GM19351 (cell line): ENCODE data around the gene STARD8.
"Not testable (repeated sequence)": the region's sequence is repeated elsewhere in the genome, so short reads cannot be mapped to it uniquely, and the experiment has no call there.

Experiments
- ATAC-seq: cut with Tn5 transposase; IDR thresholded peaks from one replicate; pipeline ENCODE4 v1.9.1; 2021; ENCODE audit warnings: mild to moderate bottlenecking, moderate library complexity; ENCODE audit not compliant: unreplicated experiment

Gene STARD8

GRCh38 chrX:68656473-68656872, 9.0 kb downstream of the STARD8 start:
- ATAC-seq, result not testable (repeated sequence)

- no peak for ATAC-seq
These were observed 11.1 kb downstream of the STARD8 start for GRCh38 chrX:68658530-68658929.

GRCh38 chrX:68659385-68659784, 11.9 kb downstream of the STARD8 start:
- no peak for ATAC-seq

GRCh38 chrX:68659786-68660185, 12.3 kb downstream of the STARD8 start:
- no peak for ATAC-seq

GRCh38 chrX:68660746-68661145, 13.3 kb downstream of the STARD8 start:
- no peak for ATAC-seq

- no peak for ATAC-seq
These were observed 18.0 kb downstream of the STARD8 start for GRCh38 chrX:68665502-68665901.

- no peak for ATAC-seq
These were observed 19.1 kb downstream of the STARD8 start for GRCh38 chrX:68666580-68666979.

GRCh38 chrX:68669094-68669860, 21.8 kb downstream of the STARD8 start:
- ATAC-seq, result no peak

GRCh38 chrX:68669871-68670270, 22.4 kb downstream of the STARD8 start:
- ATAC-seq, result no peak

GRCh38 chrX:68671221-68671620, 23.8 kb downstream of the STARD8 start:
- no peak for ATAC-seq

- no peak for ATAC-seq
These were observed 25.3 kb downstream of the STARD8 start for GRCh38 chrX:68672581-68673318.

GRCh38 chrX:68675571-68675970, 28.1 kb downstream of the STARD8 start:
- no peak for ATAC-seq

GRCh38 chrX:68676335-68676734, 28.9 kb downstream of the STARD8 start:
- no peak for ATAC-seq

GRCh38 chrX:68677998-68678397, 30.5 kb downstream of the STARD8 start:
- ATAC-seq, result no peak

- peak; percentile 34 for ATAC-seq
These were observed 34.0 kb downstream of the STARD8 start for GRCh38 chrX:68681443-68681941.

- no peak for ATAC-seq
These were observed 35.3 kb downstream of the STARD8 start for GRCh38 chrX:68682790-68683189.

GRCh38 chrX:68683580-68683979, 36.1 kb downstream of the STARD8 start:
- no peak for ATAC-seq

GRCh38 chrX:68684291-68684918, 36.9 kb downstream of the STARD8 start:
- no peak for ATAC-seq

GRCh38 chrX:68684919-68685304, 37.4 kb downstream of the STARD8 start:
- ATAC-seq, result no peak

- no peak for ATAC-seq
These were observed 38.2 kb downstream of the STARD8 start for GRCh38 chrX:68685685-68686084.

- ATAC-seq, result peak; percentile 38
These were observed 38.9 kb downstream of the STARD8 start for GRCh38 chrX:68686097-68686977.
